ENCODE results near the gene MOSMO.
"Not testable (repeated sequence)": the region's sequence is repeated elsewhere in the genome, so short reads cannot be mapped to it uniquely, and the experiment has no call there.

MOSMO gene

DNA sequence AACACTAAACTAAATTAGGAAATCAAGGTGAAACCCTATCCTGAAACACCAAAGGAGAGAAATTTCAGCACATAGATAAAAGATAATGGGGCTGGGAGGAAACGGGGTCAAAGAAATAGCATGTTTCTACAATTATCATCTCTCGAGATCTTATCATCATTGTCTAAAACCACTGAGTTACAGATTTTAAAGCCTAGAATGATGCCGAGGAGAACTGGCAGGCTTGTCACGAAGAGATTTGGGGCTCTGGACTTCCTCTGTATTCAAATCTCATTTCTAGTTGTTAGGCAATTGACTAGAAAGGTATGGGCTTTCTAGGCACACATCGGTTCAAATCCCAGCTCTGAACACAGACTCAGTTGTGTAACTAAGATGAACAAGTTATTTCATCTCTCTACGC is 16.3 kb upstream of the MOSMO start:
- peak; percentile 19 for ATAC-seq
- H3K27ac Mint-ChIP-seq: no peak overlapping the region
- H3K9me3 Mint-ChIP-seq: no peaks in the 10 kb centered on the region

DNA sequence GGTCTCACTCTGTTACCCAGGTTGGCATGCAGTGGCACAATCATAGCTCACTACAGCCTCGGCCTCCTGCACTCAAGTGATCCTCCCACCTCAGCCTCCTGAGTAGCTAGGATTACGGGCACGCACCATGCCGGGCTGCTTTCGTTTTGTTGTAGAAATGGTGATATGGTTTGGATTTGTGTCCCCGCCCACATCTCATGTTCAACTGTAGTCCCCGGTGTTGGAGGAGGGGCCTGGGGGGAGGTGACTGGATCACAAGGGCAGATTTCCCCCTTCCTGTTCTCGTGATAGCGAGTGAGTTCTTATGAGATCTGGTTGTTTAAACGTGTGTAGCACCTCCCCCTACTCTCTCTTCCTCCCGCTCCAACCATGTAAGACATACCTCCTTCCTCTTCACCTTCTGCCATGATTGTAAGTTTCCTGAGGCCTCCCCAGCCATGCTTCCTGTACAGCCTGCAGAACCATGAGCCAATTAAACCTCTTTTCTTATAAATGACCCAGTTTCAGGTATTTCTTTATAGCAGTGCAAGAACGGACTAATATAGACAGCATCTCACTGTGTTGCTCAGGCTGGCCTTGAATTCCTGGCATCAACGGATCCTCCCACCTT is 12.9 kb upstream of the MOSMO start:
- DNase-seq (ENCODE audit: low spot score in 2 of 2) (no peak), ATAC-seq (no peak)
- Mint-ChIP-seq H3K4me1 (peaks cover 19% of the 10 kb centered on the region), H3K27ac (no peak overlapping the region), H3K36me3 (no peaks in the 10 kb centered on the region), H3K4me3 (no peak overlapping the region), H3K9me3 (no peaks in the 10 kb centered on the region)

More for the DNA sequence above, 16.3 kb upstream of the MOSMO start:
- H3K4me1 Mint-ChIP-seq: peaks cover 26% of the 10 kb centered on the region
- H3K4me3 Mint-ChIP-seq: no peak overlapping the region
- DNase-seq (ENCODE audit: low spot score in 2 of 2): no peak
- H3K36me3 Mint-ChIP-seq: no peaks in the 10 kb centered on the region

DNA sequence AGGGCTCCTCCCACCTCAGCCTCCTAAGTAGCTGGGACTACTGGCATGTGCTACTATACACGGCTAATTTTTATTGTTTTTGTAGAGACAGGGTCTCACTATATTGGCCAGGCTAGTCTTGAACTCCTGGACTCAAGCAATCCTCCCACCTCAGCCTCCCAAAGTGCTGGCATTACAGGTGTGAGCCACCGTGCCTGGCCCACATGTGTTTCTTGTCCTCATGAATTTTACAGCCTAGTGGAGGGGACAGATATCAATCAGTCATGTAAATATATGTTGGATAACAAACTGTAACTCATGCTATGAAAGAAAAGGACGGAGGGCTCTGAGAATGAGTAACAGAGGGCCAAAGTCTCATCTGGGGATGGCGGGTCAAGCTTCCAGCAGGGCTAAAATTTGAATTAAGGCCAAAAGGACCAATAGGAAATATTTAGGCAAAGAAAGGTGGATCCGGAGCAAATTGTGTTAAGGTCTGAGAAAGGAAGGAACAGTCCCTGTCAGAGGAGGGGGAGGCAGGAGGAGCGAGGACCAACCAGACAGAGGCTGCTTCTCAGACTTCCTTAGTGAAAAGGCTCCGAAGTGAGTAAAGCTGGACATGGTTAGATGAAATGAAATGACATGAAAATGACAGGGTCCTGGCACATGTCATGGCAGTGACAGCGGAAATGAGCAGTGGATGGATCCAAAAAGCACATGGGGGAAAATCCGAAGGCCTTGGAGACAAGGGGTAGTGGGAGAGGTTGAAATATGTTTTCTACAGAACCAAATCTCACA is 10.8 kb upstream of the MOSMO start:
- peak overlapping the region; percentile 10 for H3K27ac Mint-ChIP-seq
- H3K4me1 Mint-ChIP-seq: peaks cover 14% of the 10 kb centered on the region
- H3K36me3 Mint-ChIP-seq: no peaks in the 10 kb centered on the region
- H3K9me3 Mint-ChIP-seq: no peaks in the 10 kb centered on the region
- DNase-seq (ENCODE audit: low spot score in 2 of 2) (no peak), ATAC-seq (no peak)
- H3K4me3 Mint-ChIP-seq: no peak overlapping the region

DNA sequence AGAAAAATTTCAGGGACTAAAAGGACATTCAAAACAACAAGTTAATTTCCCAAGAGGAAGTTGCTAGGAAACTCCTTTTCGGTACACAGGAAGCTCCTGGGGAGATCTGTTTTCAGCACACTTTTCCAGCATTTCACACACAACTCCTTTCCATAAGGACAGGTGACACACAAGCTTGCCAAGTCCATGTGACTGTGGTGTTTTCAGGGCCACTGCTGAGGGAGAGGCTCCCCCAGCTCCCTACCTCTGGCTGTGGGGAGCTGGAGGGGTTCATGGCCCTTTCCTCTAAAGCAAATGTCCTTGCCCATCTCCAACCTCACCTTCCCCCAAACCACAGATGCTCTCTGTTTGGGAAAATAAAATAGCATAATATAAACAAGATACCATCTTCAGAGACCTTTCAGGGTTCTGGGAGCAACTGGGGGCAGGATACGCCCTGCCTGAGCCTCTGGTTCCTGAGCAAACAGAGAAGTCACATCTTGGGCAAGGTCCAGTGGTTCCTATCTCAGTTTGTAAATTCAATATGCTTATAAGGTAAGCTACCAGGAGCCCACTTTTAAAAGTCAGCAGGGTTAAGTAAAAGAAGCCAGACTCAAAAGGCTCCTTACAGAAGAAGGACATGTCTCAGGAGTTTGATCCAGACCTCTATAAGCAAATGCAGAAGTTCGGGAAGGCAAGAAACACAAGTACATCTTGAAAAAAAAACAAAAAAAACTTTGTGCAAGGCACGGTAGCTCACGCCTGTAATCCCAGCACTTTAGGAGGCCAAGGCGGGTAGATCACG is 10.0 kb upstream of the MOSMO start:
- Mint-ChIP-seq H3K9me3 (no peaks in the 10 kb centered on the region), H3K4me3 (no peak overlapping the region), H3K36me3 (no peaks in the 10 kb centered on the region), H3K27ac (peak overlapping the region; percentile 10), H3K4me1 (peaks cover 14% of the 10 kb centered on the region)
- ATAC-seq (no peak), DNase-seq (ENCODE audit: low spot score in 2 of 2) (no peak)

DNA sequence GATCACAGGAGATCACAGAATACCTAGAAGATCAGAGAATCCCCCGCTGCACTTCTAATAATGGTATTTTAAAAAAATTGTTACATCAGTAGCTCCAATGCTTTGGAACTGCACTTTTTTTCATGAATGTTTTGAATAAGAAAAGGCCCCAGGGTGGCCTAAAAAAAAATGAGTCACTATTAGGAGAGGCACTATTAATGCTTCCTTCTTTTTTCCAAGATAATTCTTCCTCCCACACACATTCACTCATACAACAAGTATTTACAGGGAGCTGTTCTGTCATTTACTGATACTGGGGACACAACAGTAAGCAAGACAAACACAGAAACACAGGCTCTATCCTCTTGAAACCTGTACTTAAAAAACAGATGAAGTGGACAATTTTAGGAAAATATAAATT is 6.3 kb upstream of the MOSMO start:
- no peak overlapping the region for H3K27ac Mint-ChIP-seq
- no peak for ATAC-seq
- no peaks in the 10 kb centered on the region for H3K9me3 Mint-ChIP-seq
- H3K4me1 Mint-ChIP-seq: peaks cover 14% of the 10 kb centered on the region
- H3K36me3 Mint-ChIP-seq: no peaks in the 10 kb centered on the region
- peak overlapping the region; percentile 38 for H3K4me3 Mint-ChIP-seq
- DNase-seq (ENCODE audit: low spot score in 2 of 2): no peak

DNA sequence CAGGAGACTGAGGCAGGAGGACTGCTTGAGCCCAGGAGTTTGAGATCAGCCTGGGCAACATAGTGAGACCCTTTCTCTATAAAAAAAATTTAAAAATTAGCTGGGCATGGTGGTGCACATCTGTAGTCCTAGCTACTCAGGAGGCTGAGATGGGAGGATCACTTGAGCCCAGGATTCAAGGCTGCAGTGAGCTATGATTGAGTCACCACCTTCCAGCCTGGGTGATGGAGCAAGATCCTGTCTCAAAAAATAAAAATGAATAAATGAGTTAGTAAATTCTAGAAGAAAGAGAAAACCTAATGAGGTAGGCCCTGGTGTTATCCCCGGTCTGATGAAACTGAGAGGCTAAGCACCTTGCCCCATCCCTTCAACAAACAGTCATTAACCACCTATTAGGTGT is 5.9 kb upstream of the MOSMO start:
- not testable (repeated sequence) for H3K9me3 Mint-ChIP-seq; DNase-seq (ENCODE audit: low spot score in 2 of 2); H3K4me3 Mint-ChIP-seq; H3K36me3 Mint-ChIP-seq; ATAC-seq; H3K27ac Mint-ChIP-seq
- peaks cover 19% of the 10 kb centered on the region for H3K4me1 Mint-ChIP-seq

DNA sequence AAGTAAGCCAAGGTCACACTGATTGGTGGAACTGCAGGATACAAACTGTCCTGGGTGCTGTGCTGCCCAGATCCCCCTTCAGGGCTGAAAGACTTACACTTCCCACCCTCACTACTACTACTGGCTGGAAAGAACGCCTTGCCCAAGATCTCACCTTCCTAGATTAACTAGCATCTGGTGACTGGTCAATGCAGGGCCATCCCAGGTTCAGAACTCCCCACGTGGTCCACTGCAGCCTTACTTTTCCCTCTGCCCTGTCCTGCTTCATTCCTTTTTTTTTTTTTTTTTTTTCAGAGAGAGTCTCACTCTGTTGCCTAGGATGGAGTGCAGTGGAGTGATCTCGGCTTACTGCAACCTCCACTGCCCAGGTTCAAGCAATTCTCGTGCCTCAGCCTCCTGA is 4.7 kb upstream of the MOSMO start:
- ATAC-seq (no peak), DNase-seq (ENCODE audit: low spot score in 2 of 2) (no peak)
- Mint-ChIP-seq H3K27ac (peak overlapping the region; percentile 64), H3K36me3 (no peaks in the 10 kb centered on the region), H3K9me3 (no peaks in the 10 kb centered on the region), H3K4me3 (no peak overlapping the region), H3K4me1 (peaks cover 25% of the 10 kb centered on the region)

DNA sequence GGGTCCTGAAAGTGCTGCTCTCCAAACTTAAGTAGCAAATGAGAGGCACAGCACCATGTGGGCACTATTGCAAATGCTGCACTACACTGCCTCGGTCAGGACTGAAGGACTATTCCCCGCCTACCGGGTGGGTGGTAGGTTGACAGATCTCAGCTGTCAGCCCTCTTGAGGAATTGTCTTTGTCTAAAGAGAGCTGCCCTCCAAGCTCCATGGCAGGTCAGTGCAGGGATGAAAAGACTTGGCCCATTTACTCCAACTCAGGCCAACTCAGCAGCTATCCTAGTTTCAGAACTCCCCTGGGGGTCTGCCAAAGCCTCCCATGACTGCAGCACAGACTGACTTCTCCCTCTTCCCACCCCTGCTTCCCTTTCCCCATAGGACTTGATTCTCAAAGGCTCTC is 3.6 kb upstream of the MOSMO start:
- Mint-ChIP-seq H3K4me3 (no peak overlapping the region), H3K36me3 (no peaks in the 10 kb centered on the region), H3K4me1 (peaks cover 25% of the 10 kb centered on the region), H3K27ac (no peak overlapping the region), H3K9me3 (no peaks in the 10 kb centered on the region)
- DNase-seq (ENCODE audit: low spot score in 2 of 2) (no peak), ATAC-seq (no peak)

DNA sequence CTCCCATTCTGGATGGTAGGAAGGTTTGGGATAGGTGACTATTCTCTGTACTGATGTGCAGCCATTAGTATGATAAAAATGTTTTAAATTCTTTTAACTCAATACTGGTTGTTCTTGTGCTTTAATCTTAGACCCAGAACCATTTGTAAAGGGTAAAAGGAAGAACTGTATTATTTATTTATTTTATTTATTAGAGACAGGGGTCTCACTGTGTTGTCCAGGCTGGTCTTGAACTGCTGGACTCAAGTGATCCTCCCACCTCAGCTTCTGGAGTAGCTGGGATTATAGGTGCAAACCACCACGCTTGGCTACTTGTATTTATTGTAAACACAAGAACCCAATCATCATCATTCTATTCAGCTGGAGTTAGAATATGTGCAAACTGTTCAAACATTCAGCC is 2.2 kb upstream of the MOSMO start:
- H3K4me1 Mint-ChIP-seq: peaks cover 29% of the 10 kb centered on the region
- ATAC-seq (no peak), DNase-seq (ENCODE audit: low spot score in 2 of 2) (no peak)
- no peaks in the 10 kb centered on the region for H3K9me3 Mint-ChIP-seq
- no peak overlapping the region for H3K4me3 Mint-ChIP-seq
- H3K27ac Mint-ChIP-seq: peak overlapping the region; percentile 58
- no peaks in the 10 kb centered on the region for H3K36me3 Mint-ChIP-seq

DNA sequence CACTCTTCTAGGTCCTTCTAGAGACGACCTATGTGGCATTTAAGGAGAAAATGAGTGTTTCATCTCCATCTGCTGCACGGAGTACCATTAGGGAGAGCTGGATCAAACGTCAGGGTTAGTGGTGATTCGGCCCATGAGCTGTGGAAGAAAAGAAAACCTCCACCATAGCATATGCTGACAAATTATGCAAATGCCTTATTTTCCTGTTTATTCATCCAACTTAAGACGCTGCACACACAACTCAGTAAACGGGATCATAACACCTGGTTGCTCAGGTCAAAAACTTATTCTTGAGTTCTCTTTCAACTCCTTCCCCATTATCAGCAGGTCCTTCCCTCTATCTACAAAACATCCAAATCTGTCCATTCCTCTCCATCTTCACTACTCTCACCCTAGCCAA is 1.3 kb upstream of the MOSMO start:
- Mint-ChIP-seq H3K36me3 (no peaks in the 10 kb centered on the region), H3K9me3 (no peaks in the 10 kb centered on the region), H3K4me1 (peaks cover 27% of the 10 kb centered on the region), H3K4me3 (peak overlapping the region; percentile 83), H3K27ac (peak overlapping the region; percentile 88)
- DNase-seq (ENCODE audit: low spot score in 2 of 2): no peak
- ATAC-seq: no peak

DNA sequence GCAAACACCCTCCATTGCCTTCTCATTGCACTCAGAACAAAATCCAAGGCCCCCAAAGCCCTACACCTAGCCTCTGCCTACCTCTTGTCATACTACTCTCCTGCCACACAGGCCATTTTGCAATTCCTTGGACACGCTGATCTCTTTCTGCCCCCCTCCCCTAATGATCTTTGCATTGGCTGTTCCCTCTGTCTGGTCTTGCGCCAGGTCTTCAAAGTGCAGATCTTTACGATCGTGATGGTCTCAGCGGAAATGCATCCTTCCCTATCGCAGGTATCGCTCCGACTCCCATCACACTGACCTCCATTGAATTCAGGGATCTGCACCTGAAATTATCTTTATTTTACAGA is 777 bp upstream of the MOSMO start:
- H3K4me3 Mint-ChIP-seq: peak overlapping the region; percentile 83
- ATAC-seq (no peak), DNase-seq (ENCODE audit: low spot score in 2 of 2) (no peak)
- H3K4me1 Mint-ChIP-seq: peaks cover 29% of the 10 kb centered on the region
- H3K36me3 Mint-ChIP-seq: no peaks in the 10 kb centered on the region
- H3K9me3 Mint-ChIP-seq: no peaks in the 10 kb centered on the region
- peak overlapping the region; percentile 88 for H3K27ac Mint-ChIP-seq

DNA sequence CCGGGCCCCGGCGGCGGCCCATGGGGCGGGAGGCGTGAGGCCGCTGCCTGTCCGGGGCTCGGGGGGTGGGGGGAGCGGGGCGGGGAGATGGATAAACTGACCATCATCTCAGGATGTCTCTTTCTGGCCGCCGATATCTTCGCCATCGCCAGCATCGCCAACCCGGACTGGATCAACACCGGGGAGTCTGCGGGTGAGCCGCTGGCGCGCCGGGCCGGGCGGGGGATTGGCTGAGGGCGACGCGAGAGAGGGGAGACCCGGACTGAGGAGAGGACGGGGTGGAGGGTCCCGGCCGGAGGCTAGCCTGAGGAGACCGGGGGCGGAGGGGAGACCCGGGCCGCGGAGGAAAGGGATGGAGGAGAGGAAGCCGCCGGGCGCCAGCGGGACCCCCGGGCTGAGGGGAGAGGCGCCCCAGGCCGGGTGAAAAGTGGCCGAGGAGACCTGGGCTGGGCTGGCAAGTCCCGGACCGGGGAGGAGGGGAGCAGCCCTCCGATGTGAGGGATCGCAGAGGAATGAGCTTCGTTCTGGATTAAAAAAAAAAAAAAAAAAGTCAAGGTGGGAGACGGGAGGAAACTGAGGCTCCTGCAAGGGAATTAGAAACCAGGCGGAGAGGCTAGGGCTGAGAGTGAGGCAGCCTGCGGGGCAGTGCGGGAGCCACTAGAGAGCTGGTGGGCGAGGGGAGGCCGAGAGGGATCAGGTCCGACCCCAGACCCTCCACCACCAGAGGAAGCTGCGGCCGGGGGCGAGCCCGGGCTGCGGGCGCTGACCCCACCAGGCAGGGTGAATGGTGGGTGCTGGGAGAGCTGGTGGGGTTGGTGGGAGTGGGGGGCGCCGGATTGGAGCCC is 526 bp downstream of the MOSMO start:
- Mint-ChIP-seq H3K27ac (peak overlapping the region; percentile 88), H3K4me3 (peak overlapping the region; percentile 83), H3K36me3 (no peaks in the 10 kb centered on the region), H3K9me3 (no peaks in the 10 kb centered on the region), H3K4me1 (peaks cover 35% of the 10 kb centered on the region)
- DNase-seq (ENCODE audit: low spot score in 2 of 2): peak in 1 of 2 donors; percentile 72
- ATAC-seq: peak; percentile 62

DNA sequence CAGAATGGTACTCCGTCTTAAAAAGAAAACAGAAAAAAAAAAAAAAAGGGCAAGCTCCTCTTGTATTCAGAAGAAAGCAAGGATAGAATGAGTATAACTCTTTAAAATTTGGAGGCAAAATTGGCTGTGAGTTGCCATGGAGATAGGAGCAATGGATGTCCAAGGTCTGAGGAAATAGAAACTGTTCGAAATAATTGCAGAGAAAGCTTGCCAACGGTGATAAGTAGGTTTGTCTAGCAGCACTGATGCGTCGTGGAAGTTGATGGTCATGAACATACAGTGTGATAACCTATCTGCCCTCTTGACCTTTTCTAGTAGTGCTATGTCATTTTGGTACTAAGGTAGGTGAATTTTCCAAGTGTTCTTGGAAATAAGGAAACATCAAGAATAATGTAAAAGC is 3.0 kb downstream of the MOSMO start:
- DNase-seq (ENCODE audit: low spot score in 2 of 2): no peak
- no peak for ATAC-seq
- H3K36me3 Mint-ChIP-seq: no peaks in the 10 kb centered on the region
- H3K4me1 Mint-ChIP-seq: peaks cover 45% of the 10 kb centered on the region
- H3K9me3 Mint-ChIP-seq: no peaks in the 10 kb centered on the region
- no peak overlapping the region for H3K4me3 Mint-ChIP-seq
- no peak overlapping the region for H3K27ac Mint-ChIP-seq

DNA sequence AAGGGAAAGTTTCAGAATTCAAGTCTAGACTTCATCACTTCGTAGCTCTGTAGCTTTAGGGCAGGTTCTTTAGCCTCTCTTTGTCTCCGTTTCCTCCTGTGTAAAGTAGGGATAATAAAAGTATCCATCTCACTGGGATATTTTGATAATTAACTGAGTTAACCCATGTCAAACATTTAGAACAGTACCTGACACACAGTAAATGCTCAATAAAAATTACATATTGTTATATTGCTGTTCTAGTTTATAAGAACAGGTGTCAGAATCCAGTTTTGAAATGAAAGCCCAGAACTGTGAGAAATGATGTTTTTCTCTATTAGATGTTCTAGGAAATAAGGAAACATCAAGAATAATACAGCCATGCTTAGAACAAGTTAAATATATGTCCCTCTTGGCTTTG is 4.3 kb downstream of the MOSMO start:
- ATAC-seq (no peak), DNase-seq (ENCODE audit: low spot score in 2 of 2) (no peak)
- peaks cover 46% of the 10 kb centered on the region for H3K4me1 Mint-ChIP-seq
- H3K9me3 Mint-ChIP-seq: no peaks in the 10 kb centered on the region
- H3K4me3 Mint-ChIP-seq: no peak overlapping the region
- no peaks in the 10 kb centered on the region for H3K36me3 Mint-ChIP-seq
- no peak overlapping the region for H3K27ac Mint-ChIP-seq

DNA sequence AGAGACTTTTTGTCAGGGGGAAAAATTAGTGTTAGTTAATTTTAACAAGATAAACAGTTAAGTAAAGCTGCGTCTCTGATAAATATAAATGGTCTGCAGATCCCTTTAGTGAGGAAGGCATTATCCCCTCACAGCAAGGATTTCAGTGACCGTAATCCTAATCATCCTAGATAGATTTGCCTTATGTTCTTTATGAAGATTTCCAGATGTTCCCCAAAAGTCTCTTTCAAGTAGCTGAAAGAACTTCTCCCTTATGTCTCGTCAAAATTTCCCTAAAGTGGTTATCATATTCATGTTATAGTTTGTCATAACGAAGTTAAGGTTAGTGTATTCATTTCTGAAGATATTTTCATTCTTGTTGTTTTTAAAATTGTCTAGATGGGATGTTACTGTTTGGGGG is 5.6 kb downstream of the MOSMO start:
- Mint-ChIP-seq H3K9me3 (no peaks in the 10 kb centered on the region), H3K36me3 (no peaks in the 10 kb centered on the region), H3K4me1 (peaks cover 42% of the 10 kb centered on the region), H3K27ac (peak overlapping the region; percentile 38), H3K4me3 (no peak overlapping the region)
- no peak for ATAC-seq
- no peak for DNase-seq (ENCODE audit: low spot score in 2 of 2)
